ENCODE measurements around the gene TMEM132A. TPM values are rescaled to one million over a fixed set of nuclear protein-coding genes. Genes with fewer than 3 reads are reported as not detected.

Gene TMEM132A, protein sequence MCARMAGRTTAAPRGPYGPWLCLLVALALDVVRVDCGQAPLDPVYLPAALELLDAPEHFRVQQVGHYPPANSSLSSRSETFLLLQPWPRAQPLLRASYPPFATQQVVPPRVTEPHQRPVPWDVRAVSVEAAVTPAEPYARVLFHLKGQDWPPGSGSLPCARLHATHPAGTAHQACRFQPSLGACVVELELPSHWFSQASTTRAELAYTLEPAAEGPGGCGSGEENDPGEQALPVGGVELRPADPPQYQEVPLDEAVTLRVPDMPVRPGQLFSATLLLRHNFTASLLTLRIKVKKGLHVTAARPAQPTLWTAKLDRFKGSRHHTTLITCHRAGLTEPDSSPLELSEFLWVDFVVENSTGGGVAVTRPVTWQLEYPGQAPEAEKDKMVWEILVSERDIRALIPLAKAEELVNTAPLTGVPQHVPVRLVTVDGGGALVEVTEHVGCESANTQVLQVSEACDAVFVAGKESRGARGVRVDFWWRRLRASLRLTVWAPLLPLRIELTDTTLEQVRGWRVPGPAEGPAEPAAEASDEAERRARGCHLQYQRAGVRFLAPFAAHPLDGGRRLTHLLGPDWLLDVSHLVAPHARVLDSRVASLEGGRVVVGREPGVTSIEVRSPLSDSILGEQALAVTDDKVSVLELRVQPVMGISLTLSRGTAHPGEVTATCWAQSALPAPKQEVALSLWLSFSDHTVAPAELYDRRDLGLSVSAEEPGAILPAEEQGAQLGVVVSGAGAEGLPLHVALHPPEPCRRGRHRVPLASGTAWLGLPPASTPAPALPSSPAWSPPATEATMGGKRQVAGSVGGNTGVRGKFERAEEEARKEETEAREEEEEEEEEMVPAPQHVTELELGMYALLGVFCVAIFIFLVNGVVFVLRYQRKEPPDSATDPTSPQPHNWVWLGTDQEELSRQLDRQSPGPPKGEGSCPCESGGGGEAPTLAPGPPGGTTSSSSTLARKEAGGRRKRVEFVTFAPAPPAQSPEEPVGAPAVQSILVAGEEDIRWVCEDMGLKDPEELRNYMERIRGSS
- 7.0 and 7.3 TPM in 2 replicates for total RNA-seq (2013; cell fraction: nucleolus; rRNA removed)
- total RNA-seq (2014; rRNA removed) (6.4 and 14.1 TPM in 2 replicates), total RNA-seq (2014; rRNA removed; fragmentation: Illumina TruSeq; extraction: Trizol) (4.1 and 5.6 TPM in 2 replicates), total RNA-seq (2021) (16.0 and 25.0 TPM in 2 replicates), polyA plus RNA-seq (2011; rRNA removed) (0.56 and 0.78 TPM in 2 replicates), polyA plus RNA-seq (2014; fragmentation: Illumina TruSeq; extraction: Trizol) (1.5 and 1.7 TPM in 2 replicates), polyA plus RNA-seq (2014; fragmentation: Nextera tagmentation; extraction: Ambion mirVana) (under 1 TPM; 0.16 to 0.79 TPM), polyA plus RNA-seq (2014; rRNA removed) (9.9 and 14.6 TPM in 2 replicates), polyA plus RNA-seq (2016; fragmentation: Nextera tagmentation; extraction: Ambion mirVana) (1 to 10 TPM; 3.4 to 5.2 TPM), polyA minus RNA-seq (2011; rRNA and poly(A)+ RNA removed) (0.22 and 3.0 TPM in 2 replicates), Bru-seq, nascent RNA (percentile 37 among the genes with signal in this experiment), BruChase-seq, experiment 1, labeled RNA remaining after a 6-hour chase (percentile 34 among the genes with signal in this experiment), BruChase-seq, experiment 2, labeled RNA remaining after a 2-hour chase (percentile 33 among the genes with signal in this experiment)
- polyA plus RNA-seq (2011; ENCODE audit: low read depth), result 2.7 TPM
- 0.64 and 1.3 TPM in 2 replicates for polyA plus RNA-seq (2011; cell fraction: cytosol; rRNA removed)
- polyA plus RNA-seq (2011; cell fraction: nucleus; rRNA removed), result 16.2 and 17.6 TPM in 2 replicates
- polyA plus RNA-seq (2012), result 4.8 and 9.3 TPM in 2 replicates
- polyA minus RNA-seq (2011; cell fraction: cytosol; rRNA and poly(A)+ RNA removed), result 2.8 and 5.9 TPM in 2 replicates
- 4.1 and 4.7 TPM in 2 replicates for polyA minus RNA-seq (2011; cell fraction: nucleus; rRNA and poly(A)+ RNA removed)
- long read RNA-seq, experiment 1, result 0 reads
- long read RNA-seq, experiment 2, partial matches to known transcripts, result 0 of 3 reads
- long read RNA-seq, experiment 2, other reads (novel, unspliced or antisense), result 3 of 3 reads

DNA sequence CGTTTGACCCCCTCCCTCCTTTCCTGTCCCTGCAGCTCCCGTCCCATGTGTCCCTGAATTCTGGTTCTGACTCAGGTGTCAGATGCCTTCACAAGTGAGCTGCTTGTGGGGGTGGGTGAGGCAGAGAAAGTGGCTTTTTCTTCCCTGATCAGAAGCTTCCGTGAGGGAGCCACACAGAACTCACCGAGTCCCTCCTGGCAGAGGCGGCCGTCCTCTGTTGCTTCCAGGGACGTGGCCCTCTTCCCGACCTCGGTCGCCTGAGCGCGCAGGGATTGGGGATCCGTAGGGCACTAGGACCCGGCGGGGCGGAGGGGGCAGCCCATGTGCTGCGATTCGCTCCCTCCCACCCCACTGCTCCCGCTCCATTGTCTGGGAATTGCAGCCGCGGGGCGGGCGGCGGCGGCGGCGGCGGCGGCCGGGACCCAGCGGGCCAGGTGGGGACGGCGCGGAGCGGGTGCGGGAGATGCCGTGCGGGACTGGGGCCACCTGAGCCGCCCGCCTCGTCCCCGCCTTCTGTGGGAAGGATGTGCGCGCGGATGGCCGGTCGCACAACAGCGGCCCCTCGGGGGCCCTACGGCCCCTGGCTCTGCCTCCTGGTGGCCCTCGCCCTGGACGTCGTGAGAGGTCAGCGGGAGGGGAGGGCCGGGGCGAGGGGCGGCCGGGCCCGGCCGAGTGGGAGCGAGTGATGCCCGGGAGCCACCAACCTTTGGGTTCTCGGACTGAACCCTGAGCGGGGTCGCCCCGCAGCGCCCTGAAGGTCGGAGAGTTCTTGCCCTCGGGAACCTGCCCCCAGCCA, at the start of gene TMEM132A:
TSS of gene TMEM132A (plus strand) at position 351 of the 796 bp plus-strand sequence. CDS start at position 525, 174 bp downstream.
- Histone ChIP-seq H3K4me3 (peak within 1 kb of the TSS; percentile 59), H3K79me2 (ENCODE audit: control insufficient read depth, insufficient read depth, low read length) (peaks cover 1% of the 10 kb centered on the region; the same call in 1 of the 2 replicates), H3K36me3 (ENCODE audit: control insufficient read depth in 2 of 2, insufficient read depth in 2 of 2, low read length in 1 of 2) (peaks cover 15 to 21% of the 10 kb centered on the region in 2 experiments), H3K27me3 (replicated peaks in 1 of 2; ENCODE audit: control insufficient read depth in 2 of 2, insufficient read depth in 2 of 2, low read length in 1 of 2) (no peaks in the 10 kb centered on the region), H3K9ac (ENCODE audit: control insufficient read depth, insufficient read depth, low read length) (peak within 1 kb of the TSS; percentile 48; the same call in 1 of the 2 replicates), H2AFZ (ENCODE audit: control insufficient read depth, low read depth, low read length) (peak within 1 kb of the TSS; percentile 68), H3K4me1 (ENCODE audit: control insufficient read depth, insufficient read depth, low read length) (peaks cover 24% of the 10 kb centered on the region), H3K4me2 (ENCODE audit: control insufficient read depth, insufficient read depth) (peak within 1 kb of the TSS; percentile 98), H3K27ac (ENCODE audit: control insufficient read depth, insufficient read depth) (no peak within 1 kb of the TSS), H3K9me3 (replicated peaks; ENCODE audit: control insufficient read depth, insufficient read depth, low read length) (no peaks in the 10 kb centered on the region), H4K20me1 (ENCODE audit: control insufficient read depth, insufficient read depth) (no peaks in the 10 kb centered on the region)
- ATAC-seq (peak; percentile 66), DNase-seq (ENCODE audit: low read depth, low spot score) (no peak), FAIRE-seq (no peak)
- WGBS (ENCODE audit: insufficient coverage, insufficient replicate concordance, low lambda C conversion rate, missing lambda C conversion rate), result 0% methylated on average over 25 of the region's 69 CpGs
- intact Hi-C loops (cut with micrococcal nuclease; ENCODE audit: unreplicated experiment) (no loop called here), in situ Hi-C loops (cut with MboI) (no loop called here)
- ChIA-PET RAD21 (ENCODE audit: unreplicated experiment) (interaction anchor here (0.5 to 1.8 kb wide), 6 partner anchors 9 to 137 kb away, joined by 3 to 8 read pairs (median 4); partner anchors contain the start of gene TMEM109), POLR2A (interaction anchor here (0.8 to 1.7 kb wide), 4 partner anchors 9 to 162 kb away, joined by 3 to 9 read pairs (median 4); partner anchors contain the start of gene TMEM109), SMC1A (ENCODE audit: uncharacterized antibody, unreplicated experiment) (interaction anchor here (1.7 to 1.8 kb wide), 2 partner anchors 9 to 11 kb away, joined by 5 to 7 read pairs; partner anchors contain the start of gene TMEM109), CTCF (interaction anchor here (0.6 to 1.5 kb wide), 4 partner anchors 10 to 234 kb away, joined by 3 to 11 read pairs (median 4); partner anchors contain the start of gene TMEM109)
- BruUV-seq (replicated peaks), result no TSS peak
- TF ChIP-seq ZNF24 (IDR thresholded peaks at IDR 0.05), result no peak
- TF ChIP-seq, protein P1, sequence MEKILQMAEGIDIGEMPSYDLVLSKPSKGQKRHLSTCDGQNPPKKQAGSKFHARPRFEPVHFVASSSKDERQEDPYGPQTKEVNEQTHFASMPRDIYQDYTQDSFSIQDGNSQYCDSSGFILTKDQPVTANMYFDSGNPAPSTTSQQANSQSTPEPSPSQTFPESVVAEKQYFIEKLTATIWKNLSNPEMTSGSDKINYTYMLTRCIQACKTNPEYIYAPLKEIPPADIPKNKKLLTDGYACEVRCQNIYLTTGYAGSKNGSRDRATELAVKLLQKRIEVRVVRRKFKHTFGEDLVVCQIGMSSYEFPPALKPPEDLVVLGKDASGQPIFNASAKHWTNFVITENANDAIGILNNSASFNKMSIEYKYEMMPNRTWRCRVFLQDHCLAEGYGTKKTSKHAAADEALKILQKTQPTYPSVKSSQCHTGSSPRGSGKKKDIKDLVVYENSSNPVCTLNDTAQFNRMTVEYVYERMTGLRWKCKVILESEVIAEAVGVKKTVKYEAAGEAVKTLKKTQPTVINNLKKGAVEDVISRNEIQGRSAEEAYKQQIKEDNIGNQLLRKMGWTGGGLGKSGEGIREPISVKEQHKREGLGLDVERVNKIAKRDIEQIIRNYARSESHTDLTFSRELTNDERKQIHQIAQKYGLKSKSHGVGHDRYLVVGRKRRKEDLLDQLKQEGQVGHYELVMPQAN (conservative IDR thresholded peaks at IDR 0.05), result 0 out of 2 replicates have a peak, but pooled peaks have one; percentile 50
- TF ChIP-seq ZNF207 (IDR thresholded peaks at IDR 0.05; ENCODE audit: borderline replicate concordance), result no peak
- no peak for TF ChIP-seq GABPA (IDR thresholded peaks at IDR 0.05; ENCODE audit: low read depth)
- peak; percentile 57; the same call in 1 of the 2 replicates for TF ChIP-seq RB1 (IDR thresholded peaks at IDR 0.05; ENCODE audit: borderline replicate concordance)
- peak in 1 of 2 experiments; percentile 73; a peak in 2 of 3 replicates for TF ChIP-seq EGR1 (IDR thresholded peaks at IDR 0.05; ENCODE audit: borderline replicate concordance in 1 of 2, low read depth in 2 of 2, low read length in 2 of 2)
- peak; percentile 59; the same call in 1 of the 2 replicates for TF ChIP-seq LARP7 (IDR thresholded peaks at IDR 0.05)
- TF ChIP-seq, protein P2, sequence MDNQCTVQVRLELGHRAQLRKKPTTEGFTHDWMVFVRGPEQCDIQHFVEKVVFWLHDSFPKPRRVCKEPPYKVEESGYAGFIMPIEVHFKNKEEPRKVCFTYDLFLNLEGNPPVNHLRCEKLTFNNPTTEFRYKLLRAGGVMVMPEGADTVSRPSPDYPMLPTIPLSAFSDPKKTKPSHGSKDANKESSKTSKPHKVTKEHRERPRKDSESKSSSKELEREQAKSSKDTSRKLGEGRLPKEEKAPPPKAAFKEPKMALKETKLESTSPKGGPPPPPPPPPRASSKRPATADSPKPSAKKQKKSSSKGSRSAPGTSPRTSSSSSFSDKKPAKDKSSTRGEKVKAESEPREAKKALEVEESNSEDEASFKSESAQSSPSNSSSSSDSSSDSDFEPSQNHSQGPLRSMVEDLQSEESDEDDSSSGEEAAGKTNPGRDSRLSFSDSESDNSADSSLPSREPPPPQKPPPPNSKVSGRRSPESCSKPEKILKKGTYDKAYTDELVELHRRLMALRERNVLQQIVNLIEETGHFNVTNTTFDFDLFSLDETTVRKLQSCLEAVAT (IDR thresholded peaks at IDR 0.05), result no peak
- no peak for TF ChIP-seq BACH1 (IDR thresholded peaks at IDR 0.05; ENCODE audit: borderline replicate concordance)
- TF ChIP-seq RFX5 (IDR thresholded peaks at IDR 0.05; ENCODE audit: low read depth, low read length), result no peak
